IMR-90 (cell line): ENCODE measurements around the gene NLRC5. TPM values are rescaled to one million over a fixed set of nuclear protein-coding genes. Genes with fewer than 3 reads are reported as not detected.
"Not testable (repeated sequence)": the region's sequence is repeated elsewhere in the genome, so short reads cannot be mapped to it uniquely, and the experiment has no call there.

Experiments
- ATAC-seq: fragments of 200-7000 bp; cut with Tn5 transposase; 2 replicates; pipeline ENCODE4 v1.9.1; 2020; ENCODE audit warnings: low read depth, mild to moderate bottlenecking, moderate library complexity
- BruUV-seq: library from RNA; stranded (reverse); fragments of 400-500 nt; replicated peaks from 2 replicates; lab custom pipeline; 2021; lab: Mats Ljungman, UMichigan
- CTCF ChIA-PET: fragments of 300-600 bp; formaldehyde crosslinking; extraction: SDS; loops from one replicate; lab custom pipeline; 2021; ENCODE audit warnings: antibody characterized with exemption; lab: Yijun Ruan, JAX
- POLR2A ChIA-PET: fragments of 300-600 bp; sonication (Branson Sonifier 250); formaldehyde crosslinking; loops from one replicate; lab custom pipeline; 2022; ENCODE audit warnings: antibody characterized with exemption; ENCODE audit not compliant: unreplicated experiment; lab: Charles Lee
- DNase-seq: peaks from one replicate; pipeline ENCODE4 v3.0.0; 2013
- H2AFZ ChIP-seq: replicated peaks from 2 replicates; pipeline ENCODE3; 2013; ENCODE audit warnings: low read length, mild to moderate bottlenecking; ENCODE audit not compliant: poor library complexity
- H2AK5ac ChIP-seq: 2 replicates; pipeline ENCODE4 v1.6.1; 2013; ENCODE audit warnings: low read depth, low read length, inconsistent platforms
- H2AK9ac ChIP-seq: replicated peaks from 2 replicates; pipeline ENCODE3; 2013; ENCODE audit warnings: mild to moderate bottlenecking, low read depth, low read length, moderate library complexity; ENCODE audit not compliant: poor library complexity
- H2BK120ac ChIP-seq: 2 replicates; pipeline ENCODE4 v1.6.1; 2013; ENCODE audit warnings: low read depth, low read length, inconsistent platforms
- H2BK15ac ChIP-seq: 3 replicates; pipeline ENCODE4 v1.6.1; 2013; ENCODE audit warnings: low read depth, low read length, inconsistent platforms
- H2BK20ac ChIP-seq: 2 replicates; pipeline ENCODE4 v1.6.1; 2013; ENCODE audit warnings: low read depth, mild to moderate bottlenecking, inconsistent platforms, low read length, moderate library complexity
- H2BK5ac ChIP-seq: 2 replicates; pipeline ENCODE4 v1.6.1; 2013; ENCODE audit warnings: mild to moderate bottlenecking, low read depth, low read length, inconsistent platforms; ENCODE audit not compliant: poor library complexity, severe bottlenecking
- H3K14ac ChIP-seq: replicated peaks from 2 replicates; pipeline ENCODE4 v1.6.1; 2013; ENCODE audit warnings: low read depth, low read length, inconsistent platforms
- H3K18ac ChIP-seq: 2 replicates; pipeline ENCODE4 v1.6.1; 2013; ENCODE audit warnings: low read depth, low read length, control low read depth
- H3K23ac ChIP-seq: 2 replicates; pipeline ENCODE4 v1.6.1; 2013; ENCODE audit warnings: low read depth, low read length, inconsistent platforms
- H3K27ac ChIP-seq: 2 replicates; pipeline ENCODE4 v1.5.1; 2013; ENCODE audit warnings: mild to moderate bottlenecking, control low read depth, low read length; ENCODE audit not compliant: insufficient read depth
- H3K27me3 ChIP-seq: 2 replicates; pipeline ENCODE4 v1.6.1; 2013; ENCODE audit warnings: low read length; ENCODE audit not compliant: control insufficient read depth, insufficient read depth
- H3K36me3 ChIP-seq: 2 replicates; pipeline ENCODE4 v1.6.1; 2013; ENCODE audit warnings: low read length, mixed read lengths; ENCODE audit not compliant: control insufficient read depth, insufficient read depth
- H3K4ac ChIP-seq: 2 replicates; pipeline ENCODE4 v1.6.1; 2013; ENCODE audit warnings: low read depth, low read length, inconsistent platforms
- H3K4me1 ChIP-seq: 2 replicates; pipeline ENCODE4 v1.6.1; 2013; ENCODE audit warnings: low read length, mixed read lengths; ENCODE audit not compliant: control insufficient read depth, insufficient read depth
- H3K4me2 ChIP-seq: 2 replicates; pipeline ENCODE4 v1.6.1; 2013; ENCODE audit warnings: low read depth, mild to moderate bottlenecking, control low read depth, low read length, moderate library complexity
- H3K4me3 ChIP-seq: 2 replicates; pipeline ENCODE4 v1.5.1; 2013; ENCODE audit warnings: low read depth, mild to moderate bottlenecking, control low read depth, low read length, moderate library complexity; ENCODE audit not compliant: insufficient read depth
- H3K56ac ChIP-seq: 2 replicates; pipeline ENCODE4 v1.6.1; 2013; ENCODE audit warnings: low read length, inconsistent platforms; ENCODE audit not compliant: insufficient read depth; ENCODE audit errors: extremely low read depth
- H3K79me1 ChIP-seq, 2 experiments: 2 replicates each; pipeline ENCODE4 v1.6.1; 2013; ENCODE audit warnings: low read length in 2 of 2, inconsistent platforms in 1 of 2, low read depth in 1 of 2
- H3K9ac ChIP-seq: 2 replicates; pipeline ENCODE4 v1.6.1; 2013; ENCODE audit warnings: low read depth, low read length, control low read depth
- H3K9me1 ChIP-seq: 2 replicates; pipeline ENCODE4 v1.6.1; 2013; ENCODE audit warnings: low read length, inconsistent platforms; ENCODE audit not compliant: insufficient read depth
- H3K9me3 ChIP-seq: 2 replicates; pipeline ENCODE4 v1.6.1; 2013; ENCODE audit warnings: low read length; ENCODE audit not compliant: control insufficient read depth, insufficient read depth
- H4K20me1 ChIP-seq: 2 replicates; pipeline ENCODE4 v1.6.1; 2013; ENCODE audit warnings: low read length, inconsistent platforms; ENCODE audit not compliant: insufficient read depth
- H4K5ac ChIP-seq: 2 replicates; pipeline ENCODE4 v1.6.1; 2013; ENCODE audit warnings: mild to moderate bottlenecking, low read depth, low read length, control low read depth
- H4K8ac ChIP-seq, 2 experiments: 2 replicates each; pipeline ENCODE4 v1.6.1; 2013; ENCODE audit warnings: low read depth in 2 of 2, low read length in 2 of 2, control low read depth in 1 of 2, inconsistent platforms in 1 of 2
- H4K91ac ChIP-seq: 2 replicates; pipeline ENCODE4 v1.6.1; 2013; ENCODE audit warnings: low read depth, low read length, inconsistent platforms; ENCODE audit not compliant: insufficient read depth
- FOS ChIP-seq: fragments of 150-350 bp; IDR thresholded peaks from 2 replicates; pipeline ENCODE4 v1.6.1; 2016; ENCODE audit warnings: low read depth, low read length
- MAFK ChIP-seq: IDR thresholded peaks from 2 replicates; pipeline ENCODE4 v1.6.1; 2012; ENCODE audit warnings: low read depth, low read length, improper control_type of control experiment
- NFE2L2 ChIP-seq: fragments of 150-350 bp; IDR thresholded peaks from 2 replicates; pipeline ENCODE4 v1.6.1; 2016; ENCODE audit warnings: low read depth, mild to moderate bottlenecking, low read length
- RAD21 ChIP-seq: IDR thresholded peaks from 2 replicates; pipeline ENCODE4 v1.6.1; 2012; ENCODE audit warnings: low read length, improper control_type of control experiment
- RCOR1 ChIP-seq: IDR thresholded peaks from 2 replicates; pipeline ENCODE4 v1.6.1; 2012; ENCODE audit warnings: mild to moderate bottlenecking, low read length, improper control_type of control experiment; ENCODE audit not compliant: insufficient replicate concordance
- RFX5 ChIP-seq: IDR thresholded peaks from 2 replicates; pipeline ENCODE4 v1.8.0; 2012; ENCODE audit warnings: low read depth, mild to moderate bottlenecking, low read length, moderate library complexity
- SMC3 ChIP-seq: fragments of 150-350 bp; IDR thresholded peaks from 2 replicates; pipeline ENCODE4 v1.6.1; 2016; ENCODE audit warnings: low read depth, mild to moderate bottlenecking, antibody characterized with exemption, low read length, moderate library complexity
- WGBS, 2 experiments: methylation state at CpG; one replicate each; pipeline versions ENCODE4 v1.1.5 to v1.1.7; 2013; ENCODE audit warnings: missing lambda C conversion rate in 2 of 2; ENCODE audit not compliant: insufficient read length in 1 of 2; ENCODE audit errors: extremely low coverage in 2 of 2; 5-methylcytosine and 5-hydroxymethylcytosine counted together
- dilution Hi-C: fragments of 300-500 bp; cut with HindIII; formaldehyde crosslinking; loops from one replicate; pipeline ENCODE4 v1.14.3; 2018; ENCODE audit warnings: low sequenced_read_pairs; ENCODE audit not compliant: unreplicated experiment
- in situ Hi-C: fragments of 300-500 bp; cut with MboI; formaldehyde crosslinking; loops from 3 replicates; pipeline ENCODE4 v1.14.3; 2019; ENCODE audit warnings: low sequenced_read_pairs, inconsistent platforms, mixed read lengths
- intact Hi-C: fragments of 100-400 bp; cut with micrococcal nuclease; formaldehyde crosslinking; loops from 2 replicates; pipeline ENCODE4 v1.10.0; 2022
- polyA plus RNA-seq, 3 experiments: library from polyadenylated mRNA; depleted of rRNA; stranded (reverse); fragments of >200 nt; gene quantifications; 2 replicates each; pipeline ENCODE4 v1.2.3, GENCODE V29; 2012; ENCODE audit warnings: low replicate concordance in 1 of 3
- total RNA-seq: library from RNA; depleted of rRNA; stranded (reverse); fragments of >200 nt; gene quantifications from 2 replicates; pipeline ENCODE4 v1.2.3, GENCODE V29; 2012

The NLRC5 gene
- total and polyA plus RNA-seq, 2 of the 4 experiments (the other 2 are of a cell fraction) = 9.1 to 14.9 TPM

DNA sequence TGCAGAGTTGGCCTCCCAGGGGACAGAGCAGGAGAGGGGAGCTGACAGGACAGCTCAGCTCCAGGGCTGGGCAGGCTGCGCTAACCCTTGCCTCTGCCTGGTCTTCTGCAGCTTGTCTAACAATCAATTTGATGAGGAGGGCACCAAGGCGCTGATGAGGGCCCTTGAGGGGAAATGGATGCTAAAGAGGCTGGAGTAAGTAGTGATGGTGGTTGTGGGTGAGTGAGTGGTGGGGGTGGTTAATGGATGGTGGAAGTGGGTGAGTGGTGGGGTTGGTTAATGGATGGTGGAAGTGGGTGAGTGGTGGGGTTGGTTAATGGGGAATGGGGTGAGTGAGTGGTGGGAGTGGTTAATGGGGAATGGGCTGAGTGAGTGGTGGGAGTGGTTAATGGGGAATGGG is 81.1 kb downstream of the NLRC5 start:
- Histone ChIP-seq H4K20me1 (no peaks in the 10 kb centered on the region; the same call in 1 of the 2 replicates), H3K4ac (no peak overlapping the region), H3K4me2 (no peak overlapping the region), H3K9ac (no peak overlapping the region), H3K9me3 (no peaks in the 10 kb centered on the region), H3K27ac (no peak overlapping the region), H3K36me3 (peaks cover 3% of the 10 kb centered on the region; the same call in 1 of the 2 replicates), H3K4me3 (no peak overlapping the region), H3K27me3 (no peaks in the 10 kb centered on the region), H2BK120ac (no peak overlapping the region), H3K79me1 (no peaks in the 10 kb centered on the region), H3K4me1 (no peaks in the 10 kb centered on the region), H2AK9ac (no peak overlapping the region), H3K23ac (no peak overlapping the region), H4K5ac (no peak overlapping the region), H4K8ac (no peak overlapping the region), H3K56ac (no peak overlapping the region), H2BK15ac (no peak overlapping the region), H2AK5ac (no peak overlapping the region), H3K18ac (no peak overlapping the region), H4K91ac (no peak overlapping the region), H2AFZ (no peak overlapping the region), H2BK5ac (no peak overlapping the region), H3K14ac (no peak overlapping the region), H2BK20ac (no peak overlapping the region), H3K9me1 (peaks cover 6% of the 10 kb centered on the region; the same call in 1 of the 2 replicates)
- TF ChIP-seq FOS (no peak), MAFK (no peak), RCOR1 (no peak), SMC3 (no peak), NFE2L2 (no peak), RAD21 (no peak), RFX5 (no peak)
- DNase-seq = no peak
- CTCF ChIA-PET = no interaction called here
- BruUV-seq = no TSS peak
- in situ Hi-C loops = no loop called here
- dilution Hi-C loops = no loop called here
- POLR2A ChIA-PET = no interaction called here
- intact Hi-C loops = no loop called here
- ATAC-seq = no peak
- WGBS, 2 experiments = 94% methylated on average over 2 of the region's 2 CpGs; no CpG with 5 or more reads in 1 of the 2 experiments

DNA sequence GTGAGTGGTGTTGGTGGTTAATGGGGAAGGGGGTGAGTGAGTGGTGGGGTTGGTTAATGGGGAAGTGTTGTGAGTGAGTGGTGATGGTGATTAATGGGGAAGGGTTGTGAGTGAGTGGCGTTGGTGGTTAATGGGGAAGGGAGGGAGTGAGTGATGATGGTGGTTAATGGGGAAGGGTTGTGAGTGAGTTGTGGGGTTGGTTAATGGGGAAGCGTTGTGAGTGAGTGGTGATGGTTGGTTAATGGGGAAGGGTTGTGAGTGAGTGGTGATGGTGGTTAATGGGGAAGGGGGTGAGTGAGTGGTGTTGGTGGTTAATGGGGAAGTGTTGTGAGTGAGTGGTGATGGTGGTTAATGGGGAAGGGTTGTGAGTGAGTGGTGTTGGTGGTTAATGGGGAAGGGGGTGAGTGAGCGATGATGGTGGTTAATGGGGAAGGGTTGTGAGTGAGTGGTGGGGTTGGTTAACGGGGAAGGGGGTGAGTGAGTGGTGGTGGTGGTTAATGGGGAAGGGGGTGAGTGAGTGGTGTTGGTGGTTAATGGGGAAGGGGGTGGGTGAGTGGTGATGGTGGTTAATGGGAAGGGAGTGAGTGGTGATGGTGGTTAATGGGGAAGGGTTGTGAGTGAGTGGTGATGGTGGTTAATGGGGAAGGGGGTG is 81.8 kb downstream of the NLRC5 start:
- H3K9ac ChIP-seq, DNase-seq, H3K4me1 ChIP-seq, H3K4me3 ChIP-seq, CTCF ChIA-PET, H2AK5ac ChIP-seq, H3K18ac ChIP-seq, H3K14ac ChIP-seq, H2BK15ac ChIP-seq, H3K9me3 ChIP-seq, H3K9me1 ChIP-seq, H3K27ac ChIP-seq, H2BK5ac ChIP-seq, H3K36me3 ChIP-seq, H4K5ac ChIP-seq, H4K20me1 ChIP-seq, ATAC-seq, H4K91ac ChIP-seq, H3K4ac ChIP-seq, H2AK9ac ChIP-seq, BruUV-seq, in situ Hi-C loops, intact Hi-C loops, H2AFZ ChIP-seq, H2BK20ac ChIP-seq, H4K8ac ChIP-seq, H3K56ac ChIP-seq, POLR2A ChIA-PET, H2BK120ac ChIP-seq, H3K23ac ChIP-seq, dilution Hi-C loops, H3K4me2 ChIP-seq, H3K79me1 ChIP-seq, H3K27me3 ChIP-seq: not testable (repeated sequence)
- 95 to 100% methylated on average over 3 to 4 of the region's 4 CpGs for WGBS, 2 experiments
